Right lobe of liver (tissue), 4 donors: Measurements from ENCODE around the gene PTPRN2.

Source experiments
- CTCF ChIP-seq, 4 donors: fragments of 200-600 bp in 3 of 4; fragments of 450-650 bp in 1 of 4; IDR thresholded peaks; one replicate each; pipeline versions ENCODE4 v1.5.1 to v1.8.0; 2016 to 2022; ENCODE audit warnings: antibody characterized with exemption in 4 of 4, mild to moderate bottlenecking in 2 of 4
- POLR2A ChIP-seq: fragments of 450-650 bp; IDR thresholded peaks from one replicate; pipeline ENCODE4 v1.6.1; 2017; ENCODE audit warnings: antibody characterized with exemption, mild to moderate bottlenecking
- donor health status: DM: no; HTN: no; CAD: no.
- donor health status: DM: no; HTN: no; CAD: no.
- donor health status: DM: no; HTN: yes; CAD: no.

- TF ChIP-seq CTCF (IDR thresholded peaks at IDR 0.05), result no peak
- TF ChIP-seq POLR2A, result no peak
Measured at GRCh38 chr7:158054611-158055010, 533.0 kb downstream of the PTPRN2 start.
